HG03095 (cell line): ENCODE measurements around the gene SPAG9.

ENCODE experiments used
- ATAC-seq: cut with Tn5 transposase; IDR thresholded peaks from one replicate; pipeline ENCODE4 v1.9.1; 2021; ENCODE audit warnings: moderate library complexity; ENCODE audit not compliant: unreplicated experiment

SPAG9 gene

GRCh38 chr17:51044976-51045375 lies 75.7 kb downstream of the SPAG9 start:
- ATAC-seq = no peak

- no peak for ATAC-seq
These were observed 84.6 kb downstream of the SPAG9 start for GRCh38 chr17:51036084-51036483.

DNA sequence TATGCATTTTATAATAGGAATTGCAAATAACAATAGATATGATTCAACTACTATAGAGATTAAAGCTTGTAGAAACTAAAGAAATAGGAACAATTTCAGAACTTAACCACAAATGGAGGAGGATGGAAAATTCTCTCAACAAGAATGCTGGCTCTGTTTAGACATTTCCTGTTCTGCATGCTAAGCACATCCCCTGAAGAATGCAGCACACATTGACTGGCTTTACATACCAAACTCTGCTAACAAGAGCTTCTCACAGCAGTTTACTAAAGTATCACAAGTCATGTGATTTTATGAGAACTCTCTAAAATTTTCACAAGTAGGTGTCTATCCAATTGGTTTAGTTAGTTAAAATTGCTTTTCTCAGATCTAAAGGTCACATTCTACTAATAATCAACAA lies 85.2 kb downstream of the SPAG9 start:
- no peak for ATAC-seq

DNA sequence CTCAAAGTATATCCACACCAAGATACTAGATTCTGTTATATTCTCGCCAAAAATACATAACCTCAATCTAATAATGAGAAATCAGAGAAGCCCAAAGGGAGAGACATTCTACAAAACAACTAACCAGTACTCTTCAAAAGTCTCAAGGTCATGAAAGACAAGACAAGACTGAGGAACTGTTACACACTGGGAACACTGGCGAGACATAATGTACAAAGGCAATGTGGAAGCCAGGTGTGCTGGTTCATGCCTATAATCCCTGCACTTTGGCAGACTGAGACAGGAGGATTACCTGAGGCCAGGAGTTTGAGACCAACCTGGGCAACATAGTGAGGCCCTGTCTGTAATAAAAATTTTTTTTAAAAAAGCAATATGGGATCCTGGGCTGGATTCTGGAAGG lies 85.9 kb downstream of the SPAG9 start:
- ATAC-seq = no peak

- ATAC-seq = no peak
These were observed 87.8 kb downstream of the SPAG9 start for GRCh38 chr17:51032850-51033249.

DNA sequence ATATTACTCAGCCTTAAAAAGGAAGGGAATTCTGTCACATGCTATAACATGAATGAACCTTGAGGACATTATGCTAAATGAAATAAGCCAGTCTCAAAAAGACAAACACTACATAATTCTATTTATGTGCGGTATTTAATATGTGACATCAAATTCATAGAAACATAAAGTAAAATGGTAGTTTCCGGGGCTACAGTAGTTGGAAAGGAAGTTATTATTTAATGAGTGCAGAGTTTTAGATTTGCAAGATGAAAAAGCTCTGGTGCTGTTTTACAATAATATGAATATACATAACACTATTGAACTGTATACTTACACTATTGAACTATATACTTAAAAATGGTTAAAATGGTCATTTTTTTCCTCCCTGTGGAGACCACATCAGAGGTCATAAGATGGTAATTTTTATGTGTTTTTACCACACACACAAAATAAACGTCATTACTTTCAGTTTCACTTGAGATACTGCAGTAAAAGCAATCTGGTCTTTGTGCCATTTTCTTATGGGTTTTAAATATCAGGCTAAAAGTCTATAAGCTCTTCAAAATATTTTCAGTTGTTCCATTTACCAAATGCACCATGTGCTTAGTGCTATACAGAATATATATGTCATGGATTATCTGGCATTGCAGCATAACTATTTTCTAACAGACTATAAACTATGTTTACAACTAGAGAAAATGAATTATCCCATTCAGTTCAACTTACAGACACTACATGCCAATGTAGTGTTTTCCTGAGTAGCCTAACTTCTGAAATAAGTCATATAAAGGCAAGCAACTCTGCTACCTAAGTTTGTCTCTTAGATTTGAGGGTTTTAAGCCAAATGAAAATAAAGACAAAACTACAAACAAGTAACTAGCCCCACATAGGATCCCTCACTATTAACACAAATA lies 90.9 kb downstream of the SPAG9 start:
- ATAC-seq = no peak

DNA sequence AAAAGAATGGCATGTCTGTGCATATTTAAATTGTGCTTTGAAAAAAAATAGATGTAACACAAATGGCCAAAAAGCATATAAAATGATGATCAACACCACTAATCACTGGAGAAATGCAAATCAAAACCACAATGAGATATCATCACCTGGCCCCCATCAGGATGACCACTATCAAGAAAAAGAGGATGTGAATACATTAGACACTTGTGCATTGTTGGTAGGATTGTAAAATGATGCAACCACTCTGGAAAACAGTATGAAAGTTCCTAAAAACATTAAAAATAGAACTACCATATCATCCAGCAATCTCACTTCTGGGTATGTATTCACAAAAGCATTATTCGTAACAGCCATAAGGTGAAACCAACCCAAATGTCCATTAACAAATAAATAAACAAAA lies 91.5 kb downstream of the SPAG9 start:
- no peak for ATAC-seq

DNA sequence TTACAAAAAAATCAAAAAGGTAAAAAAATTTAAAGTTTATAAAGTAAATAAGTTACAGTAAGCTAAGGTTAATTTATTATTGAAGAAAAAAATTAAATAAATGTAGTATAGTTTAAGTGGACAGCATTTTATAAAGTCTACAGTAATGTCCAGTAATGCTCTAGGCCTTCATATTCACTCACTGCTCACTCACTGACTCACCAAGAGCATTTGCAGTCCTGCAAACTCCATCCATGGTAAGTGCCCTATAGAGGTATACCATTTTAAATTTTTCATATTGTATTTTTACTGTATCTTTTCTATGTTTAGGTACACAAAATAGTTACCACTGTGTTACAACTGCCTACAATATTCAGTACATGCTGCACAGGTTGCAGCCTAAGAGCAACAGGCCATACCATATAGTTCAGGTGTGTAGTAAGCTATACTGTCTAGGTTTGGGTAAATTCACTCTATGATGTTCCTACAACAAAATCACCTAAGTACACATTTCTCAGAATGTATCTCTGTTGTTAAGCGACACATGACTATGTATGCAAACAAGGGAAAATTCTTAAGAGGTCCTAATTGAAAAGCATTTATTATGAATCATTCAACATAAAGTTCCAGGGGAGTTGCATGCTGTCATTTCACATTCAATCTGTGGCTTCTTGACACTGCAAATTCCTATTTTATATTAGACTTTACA lies 92.3 kb downstream of the SPAG9 start:
- ATAC-seq = no peak

- no peak for ATAC-seq
These were observed 102.1 kb downstream of the SPAG9 start for GRCh38 chr17:51018541-51018940.

DNA sequence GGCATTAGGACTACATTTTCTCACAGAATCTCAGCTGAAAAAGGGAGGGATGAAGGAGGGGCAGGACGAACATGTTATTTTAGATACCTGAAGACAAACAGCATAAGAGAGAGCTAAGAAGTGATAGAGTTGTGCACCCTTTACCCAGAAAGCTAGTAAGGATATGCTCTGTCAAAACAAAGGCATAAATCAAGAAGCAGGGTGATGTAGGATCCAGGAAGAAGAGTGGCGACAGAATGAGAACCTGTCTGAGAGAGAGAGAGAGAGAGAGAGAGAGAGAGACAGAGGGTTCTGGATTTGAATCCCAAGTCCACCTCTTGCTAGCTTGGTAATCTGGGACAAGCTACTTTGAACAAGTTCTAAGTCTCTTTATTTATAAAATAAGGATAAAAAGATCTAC lies 103.4 kb downstream of the SPAG9 start:
- no peak for ATAC-seq

GRCh38 chr17:51016099-51016498 lies 104.6 kb downstream of the SPAG9 start:
- ATAC-seq = no peak

- ATAC-seq = no peak
These were observed 105.5 kb downstream of the SPAG9 start for GRCh38 chr17:51015145-51015558.

DNA sequence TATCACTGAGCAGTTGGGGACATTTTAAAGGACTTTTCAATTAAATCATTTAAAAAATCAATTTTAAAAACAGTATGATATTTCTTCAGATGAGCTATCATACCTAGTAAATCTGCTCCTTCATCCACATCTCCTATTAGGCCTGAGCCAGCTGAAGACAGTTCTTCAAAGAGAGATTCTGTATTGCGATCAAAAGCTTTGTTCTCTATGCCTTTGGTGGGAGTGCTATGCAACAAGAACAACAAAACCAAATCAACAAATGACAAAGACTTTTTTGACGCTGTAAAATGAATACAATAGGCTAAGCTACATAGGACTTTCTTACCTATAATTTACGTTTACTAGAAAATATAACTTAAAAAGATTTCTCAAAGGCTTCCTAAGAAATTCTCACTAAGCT lies 106.5 kb downstream of the SPAG9 start:
- ATAC-seq = no peak

DNA sequence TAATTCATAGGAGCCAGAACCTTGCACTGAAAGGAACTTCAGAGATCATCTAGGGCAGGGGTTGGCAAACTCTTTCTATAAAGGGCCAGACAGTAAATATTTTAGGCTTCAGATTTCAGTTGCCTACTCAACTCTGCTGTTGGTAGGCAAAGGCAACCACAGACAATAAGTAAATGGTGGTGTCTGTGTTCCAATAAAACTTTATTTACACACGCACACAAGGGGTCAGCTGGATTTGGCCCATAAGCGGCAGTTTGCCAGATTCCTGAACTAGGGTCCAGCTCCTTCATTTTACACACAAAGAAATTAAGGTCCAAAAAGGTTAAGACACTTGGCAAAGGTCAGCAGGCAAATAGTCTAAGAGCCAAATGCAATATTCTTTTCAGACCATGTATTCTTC lies 107.3 kb downstream of the SPAG9 start:
- no peak for ATAC-seq

DNA sequence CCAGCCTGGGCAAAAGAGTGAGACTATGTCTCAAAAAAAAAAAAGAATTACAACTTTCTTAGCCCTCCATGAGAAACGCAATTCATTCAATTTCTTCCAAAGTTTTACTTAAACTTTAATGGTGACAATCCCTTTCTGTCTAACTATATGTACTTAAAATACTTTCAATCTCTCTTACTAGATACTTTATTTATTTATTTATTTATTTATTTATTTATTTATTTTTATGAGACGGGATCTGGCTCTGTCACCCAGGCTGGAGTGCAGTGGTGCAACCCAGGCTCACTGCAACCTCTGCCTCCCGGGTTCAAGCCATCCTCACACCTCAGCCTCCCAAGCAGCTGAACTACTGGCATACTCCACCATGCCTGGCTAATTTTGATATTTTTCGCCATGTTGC lies 108.1 kb downstream of the SPAG9 start:
- ATAC-seq = no peak

GRCh38 chr17:51010173-51010675 lies 110.4 kb downstream of the SPAG9 start:
- no peak for ATAC-seq

- no peak for ATAC-seq
These were observed 114.1 kb downstream of the SPAG9 start for GRCh38 chr17:51006601-51007000.

- ATAC-seq = no peak
These were observed 114.9 kb downstream of the SPAG9 start for GRCh38 chr17:51005768-51006167.

- ATAC-seq = no peak
These were observed 116.4 kb downstream of the SPAG9 start for GRCh38 chr17:51004249-51004648.

DNA sequence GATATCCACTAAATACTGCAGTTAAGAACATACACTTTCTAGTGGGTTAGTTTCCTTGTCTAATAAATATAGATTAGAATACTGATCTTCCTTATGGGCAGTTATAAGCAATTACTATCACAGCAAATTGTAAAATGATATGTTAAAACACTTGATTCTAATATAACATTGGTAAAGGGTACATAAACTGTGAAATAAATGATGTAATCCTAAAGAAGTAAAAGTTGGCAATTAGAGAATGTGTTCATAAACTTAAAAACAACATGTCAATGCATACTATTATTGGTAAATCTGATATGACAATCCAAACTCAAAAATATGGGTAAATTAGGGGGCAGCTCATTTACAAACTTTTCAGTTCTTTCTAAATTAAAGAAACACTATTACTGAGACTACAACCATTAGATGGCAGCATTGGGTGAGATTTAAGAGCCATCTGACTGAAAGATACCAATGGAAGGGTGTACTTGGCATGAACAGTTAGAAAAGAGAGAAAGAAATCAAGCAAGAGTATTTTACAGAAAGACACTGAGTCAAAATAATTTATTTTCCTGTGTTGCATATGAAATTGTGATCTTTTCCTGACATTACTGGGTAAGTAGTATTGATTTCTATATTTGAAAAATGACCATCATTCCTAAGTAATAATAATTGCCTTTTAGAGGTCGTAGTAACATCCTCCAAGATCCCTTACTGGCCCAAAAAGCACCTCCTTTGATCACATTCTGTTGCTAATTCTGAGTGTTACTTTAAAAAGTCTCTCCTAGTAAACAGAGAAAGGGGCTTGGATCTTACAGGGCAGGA lies 119.6 kb downstream of the SPAG9 start:
- ATAC-seq = no peak

- ATAC-seq = no peak
These were observed 125.0 kb downstream of the SPAG9 start for GRCh38 chr17:50995668-50996067.
